H9 (cell line): ENCODE data around the gene ADIG. TPM values are rescaled to one million over a fixed set of nuclear protein-coding genes. Genes with fewer than 3 reads are reported as not detected.

Source experiments
- DNase-seq: peaks from one replicate; pipeline ENCODE4 v3.0.0-alpha.2; 2017
- H2AFZ ChIP-seq: one replicate; pipeline ENCODE4 v1.6.1; 2013; ENCODE audit warnings: mild to moderate bottlenecking, low read length, control low read depth, moderate library complexity
- H2AK5ac ChIP-seq: 2 replicates; pipeline ENCODE4 v1.6.1; 2013; ENCODE audit warnings: low read length, control low read depth, mixed read lengths; ENCODE audit not compliant: insufficient read length
- H2BK120ac ChIP-seq: one replicate; pipeline ENCODE4 v1.6.1; 2013; ENCODE audit warnings: low read depth, mild to moderate bottlenecking, low read length, control low read depth, inconsistent platforms; ENCODE audit not compliant: poor library complexity, severe bottlenecking
- H2BK12ac ChIP-seq: 2 replicates; pipeline ENCODE4 v1.6.1; 2013; ENCODE audit warnings: low read length, control low read depth, mixed read lengths, low read depth; ENCODE audit not compliant: insufficient read length
- H2BK15ac ChIP-seq: 2 replicates; pipeline ENCODE4 v1.6.1; 2013; ENCODE audit warnings: low read depth, low read length, control low read depth
- H2BK20ac ChIP-seq: one replicate; pipeline ENCODE4 v1.6.1; 2013; ENCODE audit warnings: low read depth, mild to moderate bottlenecking, low read length, control low read depth, inconsistent platforms; ENCODE audit not compliant: poor library complexity, severe bottlenecking
- H2BK5ac ChIP-seq: 2 replicates; pipeline ENCODE4 v1.6.1; 2013; ENCODE audit warnings: low read length, control low read depth, mixed read lengths; ENCODE audit not compliant: insufficient read length
- H3K14ac ChIP-seq: 2 replicates; pipeline ENCODE4 v1.6.1; 2013; ENCODE audit warnings: low read length, control low read depth; ENCODE audit not compliant: insufficient read depth
- H3K18ac ChIP-seq: 2 replicates; pipeline ENCODE4 v1.6.1; 2013; ENCODE audit warnings: low read depth, mild to moderate bottlenecking, mixed read lengths, low read length, control low read depth; ENCODE audit not compliant: insufficient read length
- H3K23ac ChIP-seq: 2 replicates; pipeline ENCODE4 v1.6.1; 2013; ENCODE audit warnings: low read length, control low read depth, mixed read lengths, low read depth; ENCODE audit not compliant: insufficient read length
- H3K23me2 ChIP-seq: 2 replicates; pipeline ENCODE4 v1.6.1; 2013; ENCODE audit warnings: low read depth, mild to moderate bottlenecking, mixed read lengths, low read length, control low read depth; ENCODE audit not compliant: insufficient read length, poor library complexity, severe bottlenecking
- H3K27ac ChIP-seq: 2 replicates; pipeline ENCODE4 v1.5.1; 2013; ENCODE audit warnings: low read length, control low read depth, mixed read lengths, low read depth; ENCODE audit not compliant: insufficient read length
- H3K27me3 ChIP-seq: 2 replicates; pipeline ENCODE4 v1.6.1; 2013; ENCODE audit warnings: low read length, control low read depth, inconsistent platforms; ENCODE audit not compliant: insufficient read depth
- H3K4ac ChIP-seq: 2 replicates; pipeline ENCODE4 v1.6.1; 2013; ENCODE audit warnings: low read depth, mild to moderate bottlenecking, control low read depth, inconsistent platforms, low read length, moderate library complexity
- H3K4me1 ChIP-seq: 2 replicates; pipeline ENCODE4 v1.6.1; 2013; ENCODE audit warnings: low read length, control low read depth, inconsistent platforms; ENCODE audit not compliant: insufficient read depth
- H3K4me2 ChIP-seq: 2 replicates; pipeline ENCODE4 v1.6.1; 2013; ENCODE audit warnings: low read length, control low read depth, mixed read lengths; ENCODE audit not compliant: insufficient read length, insufficient read depth
- H3K56ac ChIP-seq: 2 replicates; pipeline ENCODE4 v1.6.1; 2013; ENCODE audit warnings: low read depth, mild to moderate bottlenecking, mixed read lengths, low read length, control low read depth; ENCODE audit not compliant: insufficient read length
- H3K79me1 ChIP-seq: 2 replicates; pipeline ENCODE4 v1.6.1; 2013; ENCODE audit warnings: low read depth, mild to moderate bottlenecking, moderate library complexity, low read length, control low read depth, inconsistent platforms; ENCODE audit not compliant: insufficient read depth, poor library complexity, severe bottlenecking
- H3K79me2 ChIP-seq: 2 replicates; pipeline ENCODE4 v1.6.1; 2013; ENCODE audit warnings: low read length, control low read depth, inconsistent platforms; ENCODE audit not compliant: insufficient read depth
- H3K9ac ChIP-seq: 2 replicates; pipeline ENCODE4 v1.6.1; 2013; ENCODE audit warnings: low read length, control low read depth, mixed read lengths; ENCODE audit not compliant: insufficient read length; ENCODE audit errors: extremely low read depth
- H3K9me3 ChIP-seq: one replicate; pipeline ENCODE4 v1.6.1; 2013; ENCODE audit warnings: low read depth, low read length, inconsistent platforms; ENCODE audit not compliant: control insufficient read depth
- H3T11ph ChIP-seq: one replicate; pipeline ENCODE4 v1.6.1; 2013; ENCODE audit warnings: mild to moderate bottlenecking, low read length, control low read depth, inconsistent platforms
- H4K20me1 ChIP-seq: one replicate; pipeline ENCODE4 v1.6.1; 2013; ENCODE audit not compliant: control insufficient read depth, insufficient read length, insufficient read depth
- H4K5ac ChIP-seq: 2 replicates; pipeline ENCODE4 v1.6.1; 2013; ENCODE audit warnings: low read depth, mild to moderate bottlenecking, mixed read lengths, low read length, control low read depth; ENCODE audit not compliant: insufficient read length
- H4K8ac ChIP-seq: replicated peaks from 2 replicates; pipeline ENCODE4 v1.6.1; 2013; ENCODE audit warnings: low read length, control low read depth, mixed read lengths, low read depth; ENCODE audit not compliant: insufficient read length
- H4K91ac ChIP-seq: 2 replicates; pipeline ENCODE4 v1.6.1; 2013; ENCODE audit warnings: low read depth, mild to moderate bottlenecking, moderate library complexity, mixed read lengths, low read length, control low read depth; ENCODE audit not compliant: insufficient read length
- H3K27ac Mint-ChIP-seq, 3 experiments: 2 replicates in 2 of 3; 3 replicates in 1 of 3; pipeline ENCODE4 v1.8.0; 2020 to 2021; ENCODE audit warnings: mixed read lengths in 3 of 3, mild to moderate bottlenecking in 1 of 3, moderate library complexity in 1 of 3
- H3K27me3 Mint-ChIP-seq: 2 replicates; pipeline ENCODE4 v1.8.0; 2021; ENCODE audit warnings: low read depth, mild to moderate bottlenecking, moderate library complexity, mixed read lengths
- H3K36me3 Mint-ChIP-seq, 3 experiments: 2 replicates in 2 of 3; 3 replicates in 1 of 3; pipeline ENCODE4 v1.8.0; 2020 to 2021; ENCODE audit warnings: low read depth in 3 of 3, mixed read lengths in 3 of 3; ENCODE audit not compliant: insufficient read depth in 1 of 3
- H3K4me1 Mint-ChIP-seq, 2 experiments: 2 replicates each; pipeline ENCODE4 v1.8.0; 2020; ENCODE audit warnings: mixed read lengths in 2 of 2
- H3K4me3 Mint-ChIP-seq, 2 experiments: 2 replicates in 1 of 2; 3 replicates in 1 of 2; pipeline ENCODE4 v1.8.0; 2020 to 2021; ENCODE audit warnings: mild to moderate bottlenecking in 2 of 2, mixed read lengths in 2 of 2, moderate library complexity in 1 of 2
- H3K9me3 Mint-ChIP-seq, 2 experiments: 2 replicates in 1 of 2; 3 replicates in 1 of 2; pipeline ENCODE4 v1.8.0; 2020; ENCODE audit warnings: mild to moderate bottlenecking in 2 of 2, mixed read lengths in 2 of 2, moderate library complexity in 1 of 2
- CTCF ChIP-seq: fragments of 200-600 bp; sonication (generic); conservative IDR thresholded peaks from 3 replicates; pipeline ENCODE4 v1.8.0; 2021; ENCODE audit warnings: antibody characterized with exemption, mild to moderate bottlenecking
- whole genome bisulfite sequencing: extraction: QIAGEN DNeasy Blood & Tissue Kit; methylation state at CpG from one replicate; pipeline ENCODE4 v1.1.7; 2013; ENCODE audit warnings: missing lambda C conversion rate, low lambda C conversion rate, mixed read lengths; ENCODE audit not compliant: insufficient read length; ENCODE audit errors: extremely low coverage; 5-methylcytosine and 5-hydroxymethylcytosine counted together
- total RNA-seq: library from RNA; stranded (reverse); gene quantifications from 2 replicates; pipeline ENCODE4 v1.2.1, GENCODE V29; 2021

Gene ADIG
- total RNA-seq, 1 experiment from 2014 or later: not detected

GRCh38 chr20:38617011-38617829, 36.2 kb downstream of the ADIG start:
- Mint-ChIP-seq H3K27ac (0 out of 7 replicates have a peak overlapping the region, but pooled peaks of 1 of the 3 experiments have one; percentile 74), H3K36me3 (peaks cover 0 to 1% (median 0%) of the 10 kb centered on the region in 3 experiments; a peak in 1 of 7 replicates), H3K4me1 (peaks cover 12 to 19% of the 10 kb centered on the region in 2 experiments), H3K27me3 (peaks cover 2% of the 10 kb centered on the region), H3K9me3 (no peaks in the 10 kb centered on the region), H3K4me3 (no peak overlapping the region)
- Histone ChIP-seq H2BK15ac (no peak overlapping the region), H3K79me1 (no peaks in the 10 kb centered on the region), H3K18ac (no peak overlapping the region), H3K27me3 (no peaks in the 10 kb centered on the region), H2BK5ac (no peak overlapping the region), H2BK120ac (no peak overlapping the region), H3K9me3 (no peaks in the 10 kb centered on the region), H3K4me1 (no peaks in the 10 kb centered on the region), H2AFZ (no peak overlapping the region), H4K20me1 (no peaks in the 10 kb centered on the region), H2AK5ac (no peak overlapping the region), H3K56ac (no peak overlapping the region), H2BK12ac (no peak overlapping the region), H3K27ac (no peak overlapping the region), H3K4ac (no peak overlapping the region), H4K5ac (no peak overlapping the region), H3K23me2 (no peaks in the 10 kb centered on the region), H3K79me2 (no peaks in the 10 kb centered on the region), H3K9ac (no peak overlapping the region), H2BK20ac (no peak overlapping the region), H4K91ac (no peak overlapping the region), H3K4me2 (no peak overlapping the region), H4K8ac (no peak overlapping the region), H3T11ph (no peak overlapping the region), H3K23ac (no peak overlapping the region), H3K14ac (peak overlapping the region; percentile 32; the same call in 1 of the 2 replicates)
- DNase-seq: peak; percentile 65
- WGBS: no CpG with 5 or more reads among the region's 16 CpGs
- no peak for TF ChIP-seq CTCF
